HG02588 (cell line): ENCODE results near the gene PNMA8B.
"Not testable (repeated sequence)": the region's sequence is repeated elsewhere in the genome, so short reads cannot be mapped to it uniquely, and the experiment has no call there.

Source experiments
- ATAC-seq: cut with Tn5 transposase; IDR thresholded peaks from one replicate; pipeline ENCODE4 v1.9.1; 2021; ENCODE audit warnings: mild to moderate bottlenecking, moderate library complexity; ENCODE audit not compliant: unreplicated experiment

PNMA8B gene

DNA sequence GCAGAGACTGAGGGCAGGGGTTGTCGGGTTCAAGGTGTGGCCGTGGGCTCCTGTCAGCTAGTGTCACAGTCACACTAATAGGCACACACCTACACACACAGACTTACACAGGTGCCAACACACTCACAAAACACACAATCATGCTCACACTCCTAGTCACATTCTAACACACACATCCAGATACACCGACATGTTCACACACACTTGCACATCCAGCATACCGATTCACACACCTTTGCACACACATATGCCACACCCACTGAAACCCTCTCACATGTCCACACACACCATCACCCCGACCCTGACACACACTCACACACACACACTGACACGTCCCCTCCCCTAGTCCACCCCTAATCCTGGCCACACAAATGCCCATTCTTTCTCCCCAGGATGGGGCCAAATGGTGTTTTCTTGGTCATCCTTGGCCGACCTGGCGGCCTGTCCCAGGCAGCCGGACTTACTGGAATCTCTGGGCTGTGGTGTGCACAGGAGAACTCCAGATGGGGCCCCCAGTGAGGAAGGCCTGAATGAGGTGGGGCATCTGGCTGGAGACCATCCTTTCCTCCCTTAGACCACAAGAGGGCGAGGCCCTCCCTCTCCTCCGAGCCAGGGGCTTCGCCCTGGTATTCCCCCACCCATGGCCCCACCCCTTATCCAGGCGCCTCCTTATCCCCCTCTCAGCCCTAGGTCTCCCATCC is 19.1 kb upstream of the PNMA8B start:
- ATAC-seq: no peak

DNA sequence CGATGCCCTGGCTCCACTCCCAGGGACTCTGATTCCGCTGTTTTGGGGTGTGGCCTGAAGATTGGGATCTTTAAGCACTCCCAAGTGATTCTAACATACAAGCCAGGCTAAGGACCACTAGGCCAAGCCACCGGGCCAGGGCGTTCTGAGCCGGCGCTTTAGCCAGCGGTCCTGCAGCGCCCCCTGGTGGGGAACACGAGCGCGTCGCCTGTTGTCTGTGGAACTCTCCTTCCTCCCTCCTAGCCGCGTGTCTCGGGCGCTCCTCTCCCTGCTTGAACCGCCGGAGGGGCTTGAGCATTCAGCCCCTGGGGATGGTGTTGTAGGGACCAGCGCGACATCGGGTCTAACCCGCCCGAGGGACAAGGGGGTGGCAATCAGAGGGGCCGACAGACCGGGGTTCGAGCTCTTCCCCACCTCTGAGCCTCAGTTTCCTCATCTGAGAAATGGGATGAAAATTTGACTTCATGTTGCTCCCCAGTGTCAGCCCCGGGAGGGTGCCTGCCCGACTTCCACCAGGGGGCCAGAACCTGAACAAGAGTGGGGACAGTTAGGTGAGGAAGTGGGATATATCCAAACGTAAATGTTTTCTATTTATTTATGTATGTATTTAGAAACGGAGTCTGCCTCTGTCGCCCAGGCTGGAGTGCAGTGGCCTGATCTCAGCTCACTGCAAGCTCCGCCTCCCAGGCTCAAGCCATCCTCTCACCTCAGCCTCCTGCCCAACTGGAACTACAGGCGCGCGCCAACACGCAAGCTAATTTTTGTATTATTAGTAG is 18.0 kb upstream of the PNMA8B start:
- ATAC-seq: no peak

DNA sequence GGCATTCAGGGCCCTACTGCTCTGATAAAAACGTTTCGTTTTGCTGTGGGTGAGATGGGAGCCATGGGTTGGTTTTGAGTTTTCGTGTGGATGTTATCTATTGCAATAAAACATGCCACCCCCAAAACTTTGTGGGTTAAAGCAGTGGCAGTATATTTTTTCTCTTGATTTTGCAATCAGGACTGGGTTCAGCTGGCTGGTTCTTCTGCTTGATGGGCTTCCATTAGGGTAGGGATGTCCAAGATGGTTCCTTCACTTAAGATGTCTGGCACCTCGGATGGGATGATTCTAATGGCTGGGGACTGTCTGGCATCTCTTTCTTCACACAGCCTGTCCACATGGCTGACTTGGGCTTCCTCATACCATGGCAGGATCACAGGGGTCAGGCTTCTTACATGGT is 15.6 kb upstream of the PNMA8B start:
- no peak for ATAC-seq

DNA sequence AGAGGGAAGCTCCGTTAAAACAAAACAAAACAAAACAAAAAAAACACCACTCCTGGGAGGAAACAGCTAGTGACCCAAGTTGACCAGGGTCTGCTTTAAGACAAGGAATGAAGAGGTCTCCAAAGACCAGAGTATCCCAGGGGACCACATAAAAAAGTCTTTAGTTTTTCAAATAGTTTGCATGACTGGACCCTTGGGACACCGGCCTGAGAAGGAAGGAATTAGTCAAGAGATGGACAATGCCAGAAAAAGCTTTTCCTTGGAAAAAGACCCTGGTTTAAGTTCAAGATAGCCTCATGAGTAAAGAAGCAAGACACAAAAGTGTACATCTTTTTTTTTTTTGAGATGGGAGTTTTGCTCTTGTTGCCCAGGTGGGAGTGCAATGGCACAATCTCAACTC is 12.5 kb upstream of the PNMA8B start:
- ATAC-seq: no peak

DNA sequence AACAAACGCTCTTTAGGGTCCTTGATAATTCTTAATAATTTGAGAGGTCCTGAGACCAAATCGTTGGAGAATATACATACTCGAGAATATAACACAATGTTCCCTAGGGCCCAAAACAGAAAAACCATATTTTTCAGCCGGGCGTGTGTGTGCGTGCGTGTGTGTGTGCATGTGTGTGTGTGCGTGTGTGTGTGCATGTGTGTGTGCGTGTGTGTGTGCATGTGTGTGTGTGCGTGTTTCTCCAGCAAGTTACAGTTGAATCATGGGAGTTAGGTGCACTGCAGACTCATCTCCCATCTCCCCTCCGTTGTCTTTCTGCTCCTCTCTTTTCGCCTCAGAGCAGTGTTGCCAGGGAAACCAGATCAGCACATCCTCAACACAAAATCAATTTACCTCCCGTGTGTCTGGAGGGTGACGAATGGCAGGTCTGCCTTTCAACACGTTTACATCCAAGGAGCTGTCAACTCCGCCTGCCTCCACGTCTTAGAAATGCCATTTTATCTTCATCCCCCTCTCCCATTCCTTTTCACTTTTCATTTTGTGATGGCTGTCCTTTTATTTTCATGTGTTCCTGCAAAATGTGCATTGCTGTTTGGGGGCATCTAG is 8.3 kb upstream of the PNMA8B start:
- ATAC-seq: no peak

DNA sequence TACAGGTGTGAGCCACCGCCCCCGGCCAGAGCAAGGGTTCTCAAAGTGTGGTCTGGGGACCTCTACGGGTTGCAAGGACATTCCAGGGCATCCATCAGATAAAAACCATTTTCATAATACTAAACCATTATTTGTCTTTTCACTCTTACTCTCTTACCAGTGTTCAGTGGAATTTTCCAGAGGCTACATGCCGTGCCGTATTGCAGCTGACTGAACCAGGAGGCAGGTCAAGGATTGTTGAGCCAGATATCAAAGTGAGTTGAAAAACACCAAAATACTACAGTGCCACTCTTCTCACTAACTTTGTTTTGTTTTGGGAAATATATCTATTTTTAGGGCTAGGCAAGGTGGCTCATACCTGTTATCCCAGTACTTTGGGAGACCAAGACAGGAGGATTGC is 7.2 kb upstream of the PNMA8B start:
- ATAC-seq: no peak

DNA sequence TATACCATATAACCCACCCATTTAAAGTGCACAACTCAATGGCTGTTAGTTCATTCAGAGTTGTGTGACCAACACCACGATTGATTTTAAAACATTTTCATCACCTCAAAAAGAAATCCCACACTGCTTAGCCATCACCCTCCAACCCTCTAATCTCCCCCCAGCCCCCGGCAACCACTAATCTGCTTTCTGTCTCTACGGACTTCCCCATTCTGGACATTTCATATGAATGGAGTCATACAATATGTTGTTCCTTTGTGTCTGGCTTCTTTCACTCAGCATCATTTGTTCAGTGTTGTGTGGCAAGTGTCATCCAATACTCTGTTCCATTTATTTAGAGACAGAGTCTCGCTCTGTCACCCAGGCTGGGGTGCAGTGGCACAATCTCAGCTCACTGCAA is 4.0 kb upstream of the PNMA8B start:
- ATAC-seq: no peak

- ATAC-seq: no peak
These were observed 2.1 kb upstream of the PNMA8B start for GRCh38 chr19:46497773-46498172.

- not testable (repeated sequence) for ATAC-seq
These were observed 1.2 kb upstream of the PNMA8B start for GRCh38 chr19:46496886-46497285.

- no peak for ATAC-seq
These were observed 637 bp upstream of the PNMA8B start for GRCh38 chr19:46496304-46496703.

DNA sequence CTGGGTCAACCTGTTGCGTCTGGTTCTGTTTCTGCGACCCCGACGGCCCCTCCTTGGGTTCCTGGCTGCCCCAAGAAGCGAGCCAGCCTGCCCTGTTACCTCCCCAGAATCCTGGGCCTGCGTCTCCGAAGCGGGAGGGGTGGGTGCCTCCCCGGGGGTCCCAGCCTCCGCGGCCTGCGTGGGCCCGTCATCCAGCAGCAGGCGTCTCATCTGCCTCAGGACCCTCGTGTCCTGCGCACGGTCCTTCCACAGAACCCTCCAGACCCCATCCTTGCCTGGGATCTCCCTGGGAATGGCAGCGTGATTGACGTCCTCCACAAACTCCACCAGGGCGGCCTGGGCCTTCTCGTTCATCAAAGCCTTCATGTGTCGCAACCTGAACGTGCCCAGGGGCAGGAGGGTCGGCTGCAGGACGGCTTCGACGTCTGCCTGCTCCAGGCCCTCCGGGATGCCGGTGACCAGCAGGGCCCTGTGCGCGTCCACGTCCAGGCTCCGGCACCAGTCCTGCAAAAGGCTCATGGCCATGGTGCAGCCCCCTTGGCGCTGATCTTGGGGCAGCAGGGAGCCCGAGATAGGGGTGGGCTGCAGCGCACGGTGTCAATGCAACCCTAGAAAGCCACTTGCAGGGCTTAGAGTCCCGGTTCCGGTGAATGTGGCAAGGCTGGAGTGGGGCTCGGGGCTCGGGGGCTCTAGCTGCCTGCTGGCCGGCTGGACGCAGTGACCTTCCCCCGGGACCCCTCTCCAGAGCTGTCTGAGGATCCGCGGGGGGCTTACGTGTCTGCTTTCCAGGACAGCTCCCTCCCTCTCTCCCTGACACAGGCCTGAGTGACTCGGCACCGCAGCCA is 504 bp downstream of the PNMA8B start:
- no peak for ATAC-seq

GRCh38 chr19:46494146-46494940 is 1.3 kb downstream of the PNMA8B start:
- no peak for ATAC-seq

- no peak for ATAC-seq
These were observed 2.2 kb downstream of the PNMA8B start for GRCh38 chr19:46493236-46494145.

GRCh38 chr19:46492841-46493235 is 2.8 kb downstream of the PNMA8B start:
- no peak for ATAC-seq

- ATAC-seq: no peak
These were observed 3.5 kb downstream of the PNMA8B start for GRCh38 chr19:46491975-46492682.

- ATAC-seq: no peak
These were observed 4.9 kb downstream of the PNMA8B start for GRCh38 chr19:46490774-46491173.

GRCh38 chr19:46489445-46490272 is 6.0 kb downstream of the PNMA8B start:
- ATAC-seq: no peak

GRCh38 chr19:46488551-46488950 is 7.1 kb downstream of the PNMA8B start:
- ATAC-seq: no peak
